Adipose tissue (tissue), 3 donors: Measurements from ENCODE around the gene PSMB2. TPM values are rescaled to one million over a fixed set of nuclear protein-coding genes. Genes with fewer than 3 reads are reported as not detected.
"Not testable (repeated sequence)": the region's sequence is repeated elsewhere in the genome, so short reads cannot be mapped to it uniquely, and the experiment has no call there.

Experiments used
- H3K27ac ChIP-seq: one replicate; pipeline ENCODE4 v1.5.1; 2013; ENCODE audit warnings: low read depth, low read length
- WGBS, 3 donors: extraction: QIAGEN DNeasy Blood & Tissue Kit; methylation state at CpG; one replicate each; pipeline ENCODE4 v1.1.7; 2013; 5-methylcytosine and 5-hydroxymethylcytosine counted together
- polyA plus RNA-seq, 3 donors: library from polyadenylated mRNA; stranded (reverse); fragments of 200-250 nt; gene quantifications; one replicate each; pipeline ENCODE4 v1.2.3, GENCODE V29; 2013
- donor health status: healthy with polysubstance abuse.
- donor health status: Bipolar disorder and iron deficiency.
- donor health status: healthy.

Gene PSMB2
- polyA plus RNA-seq, 3 donors, result 18.0 to 38.8 (median 37.1) TPM

DNA sequence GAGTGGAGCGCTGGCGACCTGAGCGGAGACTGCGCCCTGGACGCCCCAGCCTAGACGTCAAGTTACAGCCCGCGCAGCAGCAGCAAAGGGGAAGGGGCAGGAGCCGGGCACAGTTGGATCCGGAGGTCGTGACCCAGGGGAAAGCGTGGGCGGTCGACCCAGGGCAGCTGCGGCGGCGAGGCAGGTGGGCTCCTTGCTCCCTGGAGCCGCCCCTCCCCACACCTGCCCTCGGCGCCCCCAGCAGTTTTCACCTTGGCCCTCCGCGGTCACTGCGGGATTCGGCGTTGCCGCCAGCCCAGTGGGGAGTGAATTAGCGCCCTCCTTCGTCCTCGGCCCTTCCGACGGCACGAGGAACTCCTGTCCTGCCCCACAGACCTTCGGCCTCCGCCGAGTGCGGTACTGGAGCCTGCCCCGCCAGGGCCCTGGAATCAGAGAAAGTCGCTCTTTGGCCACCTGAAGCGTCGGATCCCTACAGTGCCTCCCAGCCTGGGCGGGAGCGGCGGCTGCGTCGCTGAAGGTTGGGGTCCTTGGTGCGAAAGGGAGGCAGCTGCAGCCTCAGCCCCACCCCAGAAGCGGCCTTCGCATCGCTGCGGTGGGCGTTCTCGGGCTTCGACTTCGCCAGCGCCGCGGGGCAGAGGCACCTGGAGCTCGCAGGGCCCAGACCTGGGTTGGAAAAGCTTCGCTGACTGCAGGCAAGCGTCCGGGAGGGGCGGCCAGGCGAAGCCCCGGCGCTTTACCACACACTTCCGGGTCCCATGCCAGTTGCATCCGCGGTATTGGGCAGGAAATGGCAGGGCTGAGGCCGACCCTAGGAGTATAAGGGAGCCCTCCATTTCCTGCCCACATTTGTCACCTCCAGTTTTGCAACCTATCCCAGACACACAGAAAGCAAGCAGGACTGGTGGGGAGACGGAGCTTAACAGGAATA is 64.0 kb downstream of the PSMB2 start:
- H3K27ac ChIP-seq, result no peak overlapping the region

DNA sequence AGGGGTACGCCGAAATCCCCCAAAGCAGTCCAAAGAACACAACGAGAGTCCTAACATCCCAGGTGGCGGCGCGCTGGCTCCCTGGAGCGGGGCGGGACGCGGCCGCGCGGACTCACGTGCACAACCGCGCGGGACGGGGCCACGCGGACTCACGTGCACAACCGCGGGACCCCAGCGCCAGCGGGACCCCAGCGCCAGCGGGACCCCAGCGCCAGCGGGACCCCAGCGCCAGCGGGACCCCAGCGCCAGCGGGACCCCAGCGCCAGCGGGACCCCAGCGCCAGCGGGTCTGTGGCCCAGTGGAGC is 64.6 kb downstream of the PSMB2 start:
- not testable (repeated sequence) for H3K27ac ChIP-seq
- WGBS, 3 donors, result 16 to 42% (median 23%) methylated on average over 30 to 37 of the region's 37 CpGs

More for the DNA sequence above, 64.0 kb downstream of the PSMB2 start:
- 4 to 29% (median 8%) methylated on average over 61 to 70 of the region's 70 CpGs for WGBS, 3 donors

DNA sequence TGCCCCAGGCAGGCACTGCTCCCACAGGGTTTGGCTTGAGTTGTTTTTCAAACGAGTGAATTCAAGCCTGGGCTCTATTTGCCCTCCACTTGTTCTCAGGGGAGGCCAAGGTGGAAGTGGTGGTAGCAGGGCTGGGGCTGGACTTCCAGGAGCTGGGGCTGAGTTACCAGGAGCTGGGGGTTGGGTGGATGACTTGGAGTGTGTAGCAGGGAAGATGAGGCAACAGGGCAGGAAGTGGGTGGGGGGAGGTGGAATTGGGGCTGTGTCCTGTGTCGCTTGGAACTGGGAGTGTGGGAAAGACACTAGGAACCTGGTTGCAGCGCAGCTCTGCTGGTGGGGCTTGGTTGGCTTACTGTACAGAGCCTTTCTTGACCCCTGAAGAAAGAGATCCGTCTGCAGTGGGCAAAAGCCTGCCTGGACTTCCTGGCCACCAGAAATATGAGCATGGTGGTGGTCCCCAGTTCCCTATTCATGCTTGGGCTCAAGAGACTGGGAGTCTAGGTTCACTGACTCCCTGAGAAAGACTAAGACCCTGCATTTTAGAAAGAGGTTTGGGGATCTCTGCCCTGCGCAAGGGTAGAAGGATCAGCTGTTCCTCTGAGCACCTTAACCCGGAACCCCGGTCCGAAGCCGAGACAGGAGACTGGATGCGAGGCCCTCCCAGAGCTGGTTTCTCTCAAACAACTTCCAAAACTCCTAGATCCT is 65.1 kb downstream of the PSMB2 start:
- H3K27ac ChIP-seq, result no peak overlapping the region
- 58 to 80% (median 70%) methylated on average over 10 of the region's 10 CpGs for WGBS, 3 donors

DNA sequence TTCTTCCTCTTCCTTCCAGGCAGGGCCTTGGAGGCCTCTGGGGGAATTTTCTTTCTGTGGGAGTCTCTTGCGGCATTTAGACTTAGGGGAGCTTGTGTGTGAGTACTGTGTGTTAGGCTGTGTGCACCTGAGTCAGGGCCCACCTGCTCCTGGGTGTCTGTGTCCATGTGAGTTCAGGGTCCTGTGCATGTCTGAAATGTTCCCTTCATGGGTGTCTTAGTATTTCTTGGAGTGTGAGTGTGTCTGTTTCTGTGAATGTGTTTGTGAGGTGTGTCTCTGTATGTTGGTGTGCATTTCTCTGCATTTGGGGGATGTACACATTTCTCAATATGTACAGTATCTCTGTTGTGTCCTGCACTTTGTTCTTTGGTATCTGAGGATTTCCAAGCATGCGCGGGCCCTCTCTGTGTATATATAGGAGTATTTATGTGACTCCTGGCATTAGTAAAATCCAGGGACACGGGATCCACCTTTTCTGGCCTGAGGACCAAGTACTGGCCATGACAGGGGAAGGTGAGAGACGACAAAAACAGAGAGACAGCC is 65.8 kb downstream of the PSMB2 start:
- 83 to 94% (median 89%) methylated on average over 5 of the region's 5 CpGs for WGBS, 3 donors
- no peak overlapping the region for H3K27ac ChIP-seq

DNA sequence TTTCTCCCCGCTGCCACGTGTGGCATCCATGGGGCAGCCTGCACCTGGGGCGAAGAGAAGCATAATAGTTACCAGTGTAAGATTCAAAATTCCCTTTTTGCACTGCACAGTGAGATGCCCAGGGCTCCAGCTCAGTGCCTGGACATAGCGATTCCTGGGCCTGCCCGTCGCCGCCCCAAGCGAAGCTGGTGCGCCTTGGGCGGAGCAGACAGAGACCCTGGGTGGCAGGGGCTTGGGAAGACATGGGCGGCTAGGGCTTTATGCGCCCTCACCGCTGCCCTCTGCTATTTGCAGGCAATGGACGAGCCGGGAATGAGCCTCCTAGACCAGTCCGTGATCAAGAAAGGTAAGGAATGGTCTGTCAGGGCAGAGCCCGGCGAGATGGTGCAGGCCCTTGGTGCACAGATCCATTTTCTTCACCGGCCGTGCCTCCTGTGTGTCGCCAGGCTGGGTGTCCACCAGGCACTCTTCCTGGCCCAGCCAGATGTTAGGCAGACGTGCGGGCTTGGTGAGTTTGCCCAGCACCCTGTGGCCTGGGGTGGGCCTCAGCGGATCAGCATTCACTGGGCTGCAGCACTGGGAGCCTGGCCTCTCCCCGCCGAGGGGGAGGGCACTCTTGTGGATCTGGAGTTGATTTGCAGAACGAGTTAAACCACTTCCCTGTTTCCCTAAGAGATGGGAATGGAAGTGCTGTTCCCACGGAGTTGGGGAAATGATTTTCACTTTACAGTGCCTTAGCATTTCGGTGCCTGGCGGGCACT is 66.5 kb downstream of the PSMB2 start:
- no peak overlapping the region for H3K27ac ChIP-seq
- WGBS, 3 donors, result 74 to 81% (median 81%) methylated on average over 30 of the region's 30 CpGs

DNA sequence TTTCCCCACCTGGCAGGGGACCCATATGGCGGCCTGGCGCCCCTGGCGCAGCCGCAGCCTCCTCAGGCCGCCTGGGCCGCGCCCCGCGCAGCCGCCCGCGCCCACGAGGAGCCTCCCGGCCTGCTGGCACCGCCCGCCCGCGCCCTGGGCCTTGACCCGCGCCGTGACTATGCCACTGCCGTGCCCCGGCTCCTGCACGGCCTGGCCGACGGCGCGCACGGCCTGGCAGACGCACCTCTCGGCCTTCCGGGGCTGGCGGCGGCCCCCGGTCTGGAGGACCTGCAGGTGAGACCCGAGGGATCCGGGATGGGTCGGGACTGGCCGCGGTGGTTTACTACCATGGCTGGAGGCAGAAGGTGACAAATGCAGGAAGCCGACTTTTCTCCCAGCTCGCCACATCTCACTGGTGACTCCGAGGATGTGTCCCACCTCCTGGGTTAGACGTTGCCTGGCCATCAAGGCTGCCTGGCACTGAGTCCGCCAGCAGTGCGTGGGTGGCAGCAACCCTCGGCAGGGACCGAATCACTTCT is 67.1 kb downstream of the PSMB2 start:
- H3K27ac ChIP-seq, result no peak overlapping the region
- 56 to 74% (median 68%) methylated on average over 35 to 48 of the region's 48 CpGs for WGBS, 3 donors

DNA sequence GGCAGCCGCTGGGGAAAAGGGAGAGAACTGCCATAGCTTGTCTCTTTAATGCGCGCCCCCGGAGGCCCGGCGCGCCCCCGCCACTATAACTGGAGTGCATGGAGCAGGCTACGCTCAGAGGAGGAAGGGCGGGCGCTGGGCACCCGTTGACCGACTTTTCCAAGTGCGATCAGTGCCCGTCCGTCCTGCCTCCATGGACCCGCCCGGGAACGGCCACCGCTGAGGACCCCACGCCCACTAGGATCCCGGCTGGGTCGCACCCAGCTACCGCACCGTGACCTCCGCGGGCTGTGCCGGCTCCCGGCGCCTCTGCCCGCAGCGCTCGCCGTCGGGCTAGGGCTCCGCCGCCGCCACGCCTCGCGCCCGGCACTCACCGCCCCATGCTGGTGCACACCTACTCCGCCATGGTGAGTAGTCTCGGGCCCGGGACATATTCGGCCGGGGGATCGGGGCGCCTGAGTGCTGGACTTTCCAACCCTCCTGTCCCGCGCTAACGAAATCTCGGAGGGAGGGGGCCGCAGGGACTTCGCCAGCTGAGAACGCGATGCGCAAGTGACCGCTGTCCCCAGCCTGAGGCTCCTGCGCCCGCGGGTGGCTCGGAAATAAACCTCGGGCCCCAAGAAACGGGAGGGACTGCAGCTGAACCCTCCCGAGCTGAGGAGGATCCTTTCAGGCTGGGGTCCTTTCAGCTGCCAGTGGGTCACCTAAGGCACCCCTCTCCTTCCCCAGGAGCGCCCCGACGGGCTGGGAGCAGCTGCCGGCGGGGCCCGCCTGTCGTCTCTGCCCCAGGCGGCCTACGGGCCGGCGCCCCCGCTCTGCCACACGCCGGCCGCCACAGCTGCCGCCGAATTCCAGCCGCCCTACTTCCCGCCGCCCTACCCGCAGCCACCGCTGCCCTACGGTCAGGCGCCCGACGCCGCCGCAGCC is 67.9 kb downstream of the PSMB2 start, which contains the start of gene TFAP2E:
TFAP2E (plus strand) TSS at position 117 of the 927 bp plus-strand sequence; CDS start at position 381, 264 bp downstream.
- H3K27ac ChIP-seq, result no peak within 1 kb of the TSS
- 10 to 28% (median 25%) methylated on average over 78 to 95 of the region's 95 CpGs for WGBS, 3 donors

DNA sequence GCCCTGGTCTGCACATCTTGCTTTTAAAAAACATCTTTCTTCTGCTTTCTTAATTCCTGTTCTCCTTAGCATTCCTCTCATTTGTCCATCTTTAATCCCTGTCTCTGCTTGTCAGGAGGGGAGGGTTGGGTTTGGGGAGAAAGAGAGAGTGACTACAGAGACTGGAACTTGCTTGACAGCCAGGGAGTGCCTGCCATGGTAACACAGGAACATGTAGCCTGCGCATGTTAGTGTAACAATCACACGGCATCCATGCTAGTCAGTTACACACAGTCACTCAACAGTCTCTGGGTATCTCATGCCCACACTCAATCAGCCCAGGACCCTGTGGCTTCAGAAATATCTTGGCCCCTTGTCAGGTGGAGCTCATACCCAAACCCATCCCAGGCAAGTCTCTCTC is 69.0 kb downstream of the PSMB2 start:
- 92 to 95% (median 93%) methylated on average over 2 of the region's 2 CpGs for WGBS, 3 donors
- H3K27ac ChIP-seq, result no peak overlapping the region

DNA sequence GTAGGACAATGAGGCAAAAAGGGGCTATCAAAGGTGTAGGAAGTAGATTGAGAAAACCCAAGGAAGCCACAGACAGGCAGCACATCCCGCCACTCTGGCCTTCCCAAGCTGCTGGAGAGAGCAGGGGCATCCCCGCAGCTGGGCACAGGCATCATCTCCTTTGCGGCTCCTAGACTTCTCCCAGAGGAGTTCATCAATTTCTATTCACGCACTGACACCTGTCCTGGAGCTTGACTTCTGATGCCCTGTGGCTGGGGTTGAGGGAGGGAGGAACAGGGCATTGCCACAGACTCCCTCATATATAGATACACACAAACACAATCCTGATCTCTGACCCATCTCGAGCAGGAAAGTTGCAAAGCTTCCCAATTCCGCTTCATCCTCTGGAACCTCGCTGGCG is 70.1 kb downstream of the PSMB2 start:
- 83 to 88% (median 85%) methylated on average over 8 of the region's 8 CpGs for WGBS, 3 donors
- no peak overlapping the region for H3K27ac ChIP-seq

DNA sequence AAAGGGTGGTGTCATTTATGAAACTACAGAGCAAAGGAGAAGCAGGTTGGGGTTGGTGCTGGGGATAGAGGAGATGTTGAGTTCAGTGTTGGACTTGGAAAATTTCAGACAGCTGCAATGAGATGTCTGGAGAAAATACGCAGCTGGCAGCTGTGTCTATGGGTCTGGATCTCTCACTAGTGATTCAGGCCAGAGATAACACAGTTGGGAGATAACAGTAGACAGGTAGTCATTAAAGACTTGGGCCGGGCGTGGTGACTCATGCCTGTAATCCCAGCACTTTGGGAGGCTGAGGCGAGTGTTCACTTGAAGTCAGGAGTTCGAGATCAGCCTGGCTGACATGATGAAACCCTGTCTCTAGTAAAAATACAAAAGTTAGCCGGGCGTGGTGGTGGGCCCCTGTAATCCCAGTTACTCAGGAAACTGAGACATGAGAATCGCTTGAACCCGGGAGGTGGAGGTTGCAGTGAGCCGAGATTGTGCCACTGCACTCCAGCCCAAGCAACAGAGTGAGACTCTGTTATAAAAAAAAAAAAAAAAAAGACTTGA is 70.7 kb downstream of the PSMB2 start:
- WGBS, 3 donors, result 82 to 90% (median 88%) methylated on average over 10 of the region's 10 CpGs
- no peak overlapping the region for H3K27ac ChIP-seq

DNA sequence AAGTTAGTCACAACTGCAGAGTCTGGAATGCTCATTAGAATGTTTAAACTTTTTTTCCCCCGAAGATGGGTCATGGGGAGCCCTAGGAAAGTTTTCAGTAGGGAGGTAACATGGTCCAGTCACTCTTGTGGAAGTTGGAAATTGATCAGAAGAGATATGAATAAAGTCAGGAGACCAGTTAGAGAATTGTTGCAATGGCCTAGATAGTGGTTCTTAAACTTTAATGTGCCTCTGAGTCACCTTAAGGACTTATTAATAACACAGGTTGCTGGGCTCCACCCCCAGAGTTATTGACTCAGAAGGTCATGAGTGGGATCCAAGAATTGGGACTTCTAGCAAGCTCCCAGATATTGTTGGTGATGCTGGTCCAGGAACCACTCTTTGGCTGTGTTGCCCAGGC is 71.4 kb downstream of the PSMB2 start:
- WGBS, 3 donors, result 75 to 91% (median 82%) methylated on average over 1 of the region's 1 CpG
- H3K27ac ChIP-seq, result no peak overlapping the region

DNA sequence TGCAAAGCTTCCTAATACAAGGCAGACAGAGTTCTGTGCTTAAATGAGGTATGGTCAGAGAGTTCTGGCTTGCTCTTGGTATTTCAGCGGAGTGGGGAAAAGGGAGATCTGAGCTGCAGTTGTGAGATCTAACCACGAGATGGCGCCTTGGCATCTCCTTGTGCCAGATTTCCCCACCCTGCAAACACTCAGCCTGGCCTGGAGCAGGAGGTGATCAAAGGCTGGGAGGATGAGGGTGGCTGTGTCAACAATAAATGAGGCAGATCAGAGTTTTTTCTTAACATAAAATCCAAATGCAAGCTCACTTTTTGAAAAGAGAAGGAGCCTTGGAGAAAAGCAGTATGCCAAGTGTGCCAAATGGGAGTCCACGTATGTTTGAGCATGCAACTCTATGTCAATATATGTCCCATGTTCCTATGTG is 72.3 kb downstream of the PSMB2 start:
- WGBS, 3 donors, result 19 to 23% (median 20%) methylated on average over 4 of the region's 4 CpGs
- no peak overlapping the region for H3K27ac ChIP-seq

DNA sequence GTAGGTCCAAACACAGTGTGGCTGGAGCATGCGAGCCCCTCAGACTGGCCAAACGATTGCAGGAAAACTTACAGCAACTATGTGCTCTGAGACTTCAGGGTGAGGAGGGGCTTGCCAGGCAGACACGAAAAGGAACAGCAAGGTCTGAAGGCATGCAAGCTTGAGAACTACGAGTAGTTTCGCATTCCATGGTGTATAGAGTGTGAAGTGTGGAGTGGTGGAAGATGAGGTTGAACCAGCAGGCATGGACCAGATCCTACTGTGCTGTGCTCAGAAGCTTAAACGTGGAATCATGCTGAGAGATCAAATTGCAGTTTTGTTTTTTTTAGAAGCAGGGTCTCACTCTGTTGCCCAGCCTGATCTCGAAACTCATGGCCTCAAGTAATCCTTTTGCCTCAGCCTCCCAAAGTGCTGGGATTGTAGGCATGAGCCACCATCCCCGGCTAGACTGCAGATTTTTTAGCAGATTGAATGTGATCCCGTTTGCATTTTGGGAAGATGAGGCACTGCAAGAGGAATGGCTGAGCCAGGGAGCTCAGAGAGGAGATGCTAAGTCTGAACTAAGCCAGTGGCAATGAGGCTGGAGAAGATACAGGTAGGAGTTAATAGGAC is 73.3 kb downstream of the PSMB2 start:
- H3K27ac ChIP-seq, result no peak overlapping the region
- WGBS, 3 donors, result 69 to 83% (median 78%) methylated on average over 9 of the region's 9 CpGs

DNA sequence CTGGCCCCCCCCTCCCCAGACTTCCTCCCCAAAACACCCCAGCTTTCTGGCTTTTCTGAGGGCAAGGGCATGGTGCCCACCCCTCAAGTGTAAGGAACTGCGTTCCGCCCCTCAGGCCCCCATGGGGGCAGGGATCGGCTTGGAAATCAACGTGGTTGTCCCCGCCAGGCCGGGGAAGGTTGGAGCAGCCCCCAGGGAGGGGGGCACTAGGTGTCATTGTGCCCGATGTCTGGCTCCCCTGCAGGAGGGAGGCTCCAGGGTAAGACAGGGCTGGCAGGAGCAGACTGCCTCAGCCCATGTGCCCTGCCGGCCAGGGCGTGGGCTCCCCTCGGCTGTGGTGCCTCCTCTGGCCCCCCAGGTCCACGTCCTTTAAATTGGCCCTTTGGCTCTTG is 75.6 kb downstream of the PSMB2 start:
- H3K27ac ChIP-seq, result no peak overlapping the region
- 90 to 92% (median 91%) methylated on average over 11 of the region's 11 CpGs for WGBS, 3 donors

DNA sequence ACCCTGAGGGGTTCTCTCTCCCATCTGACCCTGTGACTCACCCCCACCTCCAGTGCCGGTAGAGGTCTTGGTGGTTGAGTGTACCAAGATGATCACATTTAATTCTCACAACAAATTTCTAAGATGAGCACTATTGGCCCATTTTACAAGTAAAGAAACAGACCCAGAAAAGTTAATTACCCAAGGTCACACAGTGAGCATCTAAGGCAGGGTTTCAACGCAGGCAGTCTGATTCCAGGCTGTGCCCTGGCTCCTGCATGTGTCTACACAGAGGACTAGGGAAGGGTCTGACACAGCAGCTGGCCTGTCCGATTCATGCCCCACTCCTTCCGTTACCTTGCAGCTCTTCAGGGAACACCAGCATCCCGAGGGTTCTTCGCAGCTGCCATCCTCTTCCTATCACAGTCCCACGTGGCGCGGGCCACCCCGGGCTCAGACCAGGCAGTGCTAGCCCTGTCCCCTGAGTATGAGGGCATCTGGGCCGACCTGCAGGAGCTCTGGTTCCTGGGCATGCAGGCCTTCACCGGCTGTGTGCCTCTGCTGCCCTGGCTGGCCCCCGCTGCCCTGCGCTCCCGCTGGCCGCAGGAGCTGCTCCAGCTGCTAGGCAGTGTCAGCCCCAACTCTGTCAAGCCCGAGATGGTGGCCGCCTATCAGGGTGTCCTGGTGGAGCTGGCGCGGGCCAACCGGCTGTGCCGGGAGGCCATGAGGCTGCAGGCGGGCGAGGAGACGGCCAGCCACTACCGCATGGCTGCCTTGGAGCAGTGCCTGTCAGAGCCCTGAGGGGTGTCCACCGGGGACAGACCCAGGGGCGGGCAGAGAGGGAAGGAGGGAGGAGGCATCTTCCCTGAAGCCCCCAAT is 76.2 kb downstream of the PSMB2 start:
- no peak overlapping the region for H3K27ac ChIP-seq
- 85 to 89% (median 88%) methylated on average over 28 of the region's 28 CpGs for WGBS, 3 donors
